A673 (cell line): ENCODE results near the gene ESPNL. TPM values are rescaled to one million over a fixed set of nuclear protein-coding genes. Genes with fewer than 3 reads are reported as not detected.

Source experiments
- BruUV-seq: library from RNA; stranded (reverse); fragments of 400-500 nt; replicated peaks from 2 replicates; lab custom pipeline; 2021; lab: Mats Ljungman, UMichigan
- CTCF ChIA-PET: fragments of 300-600 bp; sonication (Branson Sonifier 250); formaldehyde crosslinking; loops from one replicate; lab custom pipeline; 2022; ENCODE audit warnings: antibody characterized with exemption; lab: Charles Lee
- POLR2A ChIA-PET: fragments of 300-600 bp; sonication (Branson Sonifier 250); formaldehyde crosslinking; loops from one replicate; lab custom pipeline; 2022; ENCODE audit warnings: antibody characterized with exemption; ENCODE audit not compliant: low non-redundant PET; lab: Charles Lee
- DNase-seq: peaks from one replicate; pipeline ENCODE4 v3.0.0-alpha.2; 2015; ENCODE audit warnings: low spot score
- H3K27ac ChIP-seq: fragments of 200-600 bp; sonication (generic); 2 replicates; pipeline ENCODE4 v1.5.1; 2016; ENCODE audit warnings: mixed run types, low read depth, mild to moderate bottlenecking, mixed read lengths, antibody characterized with exemption, low read length; ENCODE audit not compliant: poor library complexity, severe bottlenecking
- H3K27me3 ChIP-seq: fragments of 200-600 bp; sonication (generic); replicated peaks from 2 replicates; pipeline ENCODE4 v1.6.1; 2017; ENCODE audit warnings: mixed run types, low read depth, mild to moderate bottlenecking, mixed read lengths, antibody characterized with exemption, low read length; ENCODE audit not compliant: insufficient read depth, poor library complexity
- H3K36me3 ChIP-seq: fragments of 200-600 bp; sonication (generic); 2 replicates; pipeline ENCODE4 v1.6.1; 2016; ENCODE audit warnings: mixed run types, mild to moderate bottlenecking, mixed read lengths, antibody characterized with exemption, low read length; ENCODE audit not compliant: insufficient read depth, poor library complexity, severe bottlenecking
- H3K4me1 ChIP-seq: fragments of 200-600 bp; sonication (generic); 2 replicates; pipeline ENCODE4 v1.6.1; 2017; ENCODE audit warnings: mixed run types, mild to moderate bottlenecking, mixed read lengths, antibody characterized with exemption, low read length; ENCODE audit not compliant: insufficient read depth, poor library complexity, severe bottlenecking
- H3K4me3 ChIP-seq: fragments of 200-600 bp; sonication (generic); 2 replicates; pipeline ENCODE4 v1.5.1; 2016; ENCODE audit warnings: low read depth, mixed run types, mild to moderate bottlenecking, mixed read lengths, low read length; ENCODE audit not compliant: poor library complexity, severe bottlenecking
- H3K9me3 ChIP-seq: fragments of 200-600 bp; sonication (generic); 2 replicates; pipeline ENCODE4 v1.6.1; 2016; ENCODE audit warnings: mixed run types, low read depth, mild to moderate bottlenecking, mixed read lengths, antibody characterized with exemption, low read length; ENCODE audit not compliant: poor library complexity, severe bottlenecking
- CTCF ChIP-seq: fragments of 300-800, 200-600 bp; sonication (generic); conservative IDR thresholded peaks from 2 replicates; pipeline ENCODE4 v1.5.1; 2017; ENCODE audit warnings: low read depth, mild to moderate bottlenecking, antibody characterized with exemption, low read length, moderate library complexity, mixed read lengths
- EZH2 ChIP-seq: fragments of 200-600 bp; sonication (generic); IDR thresholded peaks from 2 replicates; pipeline ENCODE4 v1.6.1; 2017; ENCODE audit warnings: borderline replicate concordance, low read depth, mild to moderate bottlenecking, mixed read lengths, antibody characterized with exemption, low read length; ENCODE audit not compliant: poor library complexity, severe bottlenecking
- intact Hi-C: fragments of 100-400 bp; cut with micrococcal nuclease; formaldehyde crosslinking; loops from one replicate; pipeline ENCODE4 v1.10.0; 2022; ENCODE audit not compliant: unreplicated experiment
- total RNA-seq: library from RNA; stranded (reverse); gene quantifications from 2 replicates; pipeline ENCODE4 v1.2.3, GENCODE V29; 2021

ESPNL gene
- total RNA-seq, 1 experiment from 2014 or later, result 0.30 TPM

DNA sequence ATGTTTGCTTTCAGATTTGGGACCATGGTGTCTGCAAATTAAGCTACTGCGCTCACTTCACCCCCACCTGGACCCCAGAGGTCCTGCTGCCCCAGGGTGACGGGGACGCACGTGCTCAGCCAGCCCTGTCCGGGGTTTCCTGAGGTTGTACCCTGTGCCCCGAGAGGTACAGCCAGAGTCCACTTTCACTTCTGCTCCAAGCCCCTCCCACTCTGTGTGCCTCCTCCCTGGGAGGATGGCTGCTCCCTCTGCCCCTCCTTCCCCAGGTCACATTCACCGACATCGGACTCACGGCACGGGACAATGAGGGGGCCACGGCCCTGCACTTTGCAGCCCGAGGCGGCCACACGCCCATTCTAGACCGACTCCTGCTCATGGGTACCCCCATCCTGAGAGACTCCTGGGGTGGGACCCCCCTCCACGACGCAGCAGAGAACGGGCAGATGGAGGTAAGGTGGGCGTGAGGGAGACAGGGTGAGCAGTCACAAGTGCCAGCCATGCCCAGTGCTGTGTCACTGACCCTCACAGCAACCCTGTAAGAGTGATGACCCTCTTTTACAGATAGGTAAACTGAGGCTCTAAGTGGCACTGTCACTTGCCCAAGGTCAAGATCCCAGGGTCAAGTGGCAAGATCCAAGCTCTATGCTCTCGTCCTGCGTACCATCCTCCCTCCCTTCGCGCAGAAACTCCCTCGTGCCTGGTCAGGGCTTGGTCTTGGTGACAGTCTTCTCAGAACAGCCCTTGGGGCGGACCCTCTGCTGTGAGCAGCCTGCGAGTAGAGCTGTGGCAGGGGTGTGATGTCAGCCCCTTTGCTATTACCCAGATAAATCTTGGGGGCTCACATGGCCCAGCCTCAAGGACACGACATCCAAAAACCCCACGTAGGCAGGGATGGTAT is 7.6 kb downstream of the ESPNL start:
- H3K4me3 ChIP-seq, result no peak overlapping the region
- no peak for DNase-seq
- no peaks in the 10 kb centered on the region for H3K9me3 ChIP-seq
- ChIA-PET POLR2A (no interaction called here), CTCF (interaction anchor here (0.6 kb wide), 1 partner anchor 847 kb away, joined by 3 read pairs; no protein-coding TSS in a partner anchor)
- no peaks in the 10 kb centered on the region for H3K36me3 ChIP-seq
- intact Hi-C loops, result no loop called here
- no peaks in the 10 kb centered on the region for H3K4me1 ChIP-seq
- TF ChIP-seq CTCF (no peak), EZH2 (no peak)
- H3K27ac ChIP-seq, result no peak overlapping the region
- H3K27me3 ChIP-seq, result no peaks in the 10 kb centered on the region
- no TSS peak for BruUV-seq

DNA sequence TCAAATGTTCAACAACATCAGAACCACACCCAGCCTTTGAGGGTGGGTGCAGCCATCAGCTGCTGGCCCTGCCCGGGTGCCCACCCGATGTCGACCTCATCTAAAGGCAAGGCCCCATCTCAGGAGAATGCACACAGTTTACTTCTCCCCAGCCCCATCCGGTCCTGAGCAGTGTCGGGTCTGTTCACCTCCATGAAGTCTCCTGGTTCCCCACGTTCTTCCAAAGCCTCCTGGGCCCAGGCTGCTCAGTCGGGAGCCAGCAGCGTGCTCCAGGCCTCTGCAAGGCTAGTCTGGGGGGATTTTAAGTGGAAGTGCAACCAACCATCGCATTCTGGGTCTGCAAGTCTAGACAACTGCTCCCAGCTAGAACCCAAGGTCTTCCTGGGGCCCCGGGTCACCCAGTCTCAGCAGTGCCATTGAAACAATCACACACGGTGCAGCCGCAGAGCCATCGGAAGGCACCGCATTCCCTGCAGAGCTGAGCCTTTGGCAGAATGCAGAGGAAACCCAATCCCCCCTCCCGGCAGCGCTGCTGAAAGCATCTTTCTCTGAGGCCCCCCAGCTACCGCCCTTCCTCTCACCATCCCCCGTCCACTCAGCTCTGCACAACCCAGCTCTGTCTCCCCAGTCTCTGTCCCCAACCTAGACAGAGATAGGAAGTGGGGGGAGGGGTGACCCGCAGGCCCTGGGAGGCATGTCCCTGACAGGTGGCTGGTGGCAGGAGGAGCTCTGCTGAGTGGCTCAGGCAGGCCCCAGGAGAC is 8.5 kb downstream of the ESPNL start:
- no peak for DNase-seq
- Histone ChIP-seq H3K4me3 (no peak overlapping the region), H3K27ac (no peak overlapping the region), H3K4me1 (no peaks in the 10 kb centered on the region), H3K27me3 (no peaks in the 10 kb centered on the region), H3K9me3 (no peaks in the 10 kb centered on the region), H3K36me3 (no peaks in the 10 kb centered on the region)
- BruUV-seq, result no TSS peak
- intact Hi-C loops, result no loop called here
- ChIA-PET POLR2A (no interaction called here), CTCF (no interaction called here)
- no peak for TF ChIP-seq EZH2
- TF ChIP-seq CTCF, result no peak

DNA sequence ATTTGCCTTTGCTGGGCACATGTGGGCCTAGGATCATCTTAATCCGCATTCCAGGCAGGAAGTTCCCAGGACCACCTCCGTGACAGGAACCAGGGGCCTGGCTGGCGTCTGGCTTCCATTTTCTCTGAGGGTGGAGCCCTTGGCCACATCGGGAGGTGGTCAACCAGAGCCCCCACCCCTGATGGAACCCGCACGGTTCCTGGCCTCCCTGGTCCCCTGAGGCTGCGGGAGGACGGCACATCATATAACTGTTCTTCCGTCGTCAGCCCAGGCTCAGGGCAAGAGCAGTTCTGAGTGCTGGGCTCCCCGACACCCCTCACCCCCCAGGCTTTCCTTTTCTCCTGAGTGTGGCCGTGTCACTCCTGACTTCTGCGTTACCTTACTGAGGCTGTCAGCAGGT is 13.5 kb downstream of the ESPNL start:
- DNase-seq, result no peak
- H3K27me3 ChIP-seq, result no peaks in the 10 kb centered on the region
- ChIA-PET POLR2A (no interaction called here), CTCF (no interaction called here)
- no peaks in the 10 kb centered on the region for H3K9me3 ChIP-seq
- no peaks in the 10 kb centered on the region for H3K4me1 ChIP-seq
- intact Hi-C loops, result no loop called here
- H3K4me3 ChIP-seq, result no peak overlapping the region
- TF ChIP-seq CTCF, result no peak
- TF ChIP-seq EZH2, result no peak
- H3K36me3 ChIP-seq, result no peaks in the 10 kb centered on the region
- BruUV-seq, result no TSS peak
- H3K27ac ChIP-seq, result no peak overlapping the region
